Thyroid gland (tissue), 4 donors: ENCODE data around the gene MCCC1. TPM values are rescaled to one million over a fixed set of nuclear protein-coding genes. Genes with fewer than 3 reads are reported as not detected.
"Not testable (repeated sequence)": the region's sequence is repeated elsewhere in the genome, so short reads cannot be mapped to it uniquely, and the experiment has no call there.

ENCODE experiments used
- DNase-seq, 2 donors: peaks; one replicate each; pipeline ENCODE4 v3.0.0-alpha.2; 2019
- H3K27ac ChIP-seq, 3 donors: fragments of 200-600 bp; sonication (generic); 1 replicate in 2 of 3; 2 replicates in 1 of 3; pipeline ENCODE4 v1.5.1; 2016 to 2019; ENCODE audit warnings: mild to moderate bottlenecking in 1 of 3, moderate library complexity in 1 of 3
- H3K27me3 ChIP-seq: fragments of 200-600 bp; sonication (generic); one replicate; pipeline ENCODE4 v1.5.1; 2019
- H3K36me3 ChIP-seq, 2 donors: fragments of 200-600 bp; sonication (generic); one replicate each; pipeline ENCODE4 v1.5.1; 2016 to 2019
- H3K4me1 ChIP-seq, 2 donors: fragments of 200-600 bp; sonication (generic); one replicate each; pipeline ENCODE4 v1.5.1; 2017 to 2019
- H3K4me3 ChIP-seq, 3 donors: fragments of 200-600 bp; sonication (generic); replicated peaks in 1 of 3; 1 replicate in 2 of 3; 2 replicates in 1 of 3; pipeline ENCODE4 v1.5.1; 2016; ENCODE audit warnings: mild to moderate bottlenecking in 1 of 3
- H3K9me3 ChIP-seq: fragments of 200-600 bp; sonication (generic); one replicate; pipeline ENCODE4 v1.5.1; 2017
- POLR2A ChIP-seq, 2 donors: fragments of 450-650 bp; IDR thresholded peaks; one replicate each; pipeline ENCODE4 v1.6.1; 2017; ENCODE audit warnings: antibody characterized with exemption in 2 of 2, mild to moderate bottlenecking in 2 of 2, moderate library complexity in 1 of 2
- WGBS, 2 donors: methylation state at CpG; one replicate each; pipeline ENCODE4 v1.1.5; 2017; 5-methylcytosine and 5-hydroxymethylcytosine counted together
- intact Hi-C: fragments of 100-400 bp; cut with DNase I; formaldehyde crosslinking; loops from one replicate; pipeline ENCODE4 v1.15.1; 2023
- total RNA-seq, 4 donors: library from RNA; depleted of rRNA; stranded (reverse); fragments of >200 nt; gene quantifications; one replicate each; pipeline ENCODE4 v1.2.3, GENCODE V29; 2016
- TF ChIP-seq, protein P1 (sequence below), 6 experiments: fragments of 200-600 bp in 3 of 6; fragments of 450-650 bp in 3 of 6; sonication (generic) in 3 of 6; IDR thresholded peaks; one replicate each; pipeline ENCODE4 v1.5.1; 2016 to 2019; ENCODE audit warnings: antibody characterized with exemption in 6 of 6, mild to moderate bottlenecking in 2 of 6, inconsistent platforms in 1 of 6, moderate library complexity in 1 of 6

Gene MCCC1
- total RNA-seq, 4 donors from 2014 or later: 32.9 to 59.6 (median 46.3) TPM

DNA sequence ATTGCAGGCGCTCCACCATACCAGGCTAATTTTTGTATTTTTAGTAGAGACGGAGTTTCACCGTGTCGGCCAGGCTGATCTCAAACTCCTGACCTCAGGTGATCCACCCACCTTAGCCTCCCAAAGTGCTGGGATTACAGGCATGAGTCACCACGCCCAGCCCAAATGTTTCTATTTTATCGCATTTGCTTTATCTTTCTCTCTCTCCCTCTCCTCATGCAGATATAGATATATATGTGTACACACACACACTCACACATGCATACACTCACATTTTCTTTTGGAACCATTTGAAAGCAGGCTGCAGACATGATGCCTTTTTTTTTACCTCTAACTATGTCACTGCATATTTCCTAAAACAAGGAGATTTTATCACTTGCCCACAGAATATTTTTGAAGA lies 7.3 kb upstream of the MCCC1 start:
- Histone ChIP-seq H3K9me3 (no peaks in the 10 kb centered on the region), H3K4me3 (no peak overlapping the region), H3K27me3 (no peaks in the 10 kb centered on the region), H3K36me3 (no peaks in the 10 kb centered on the region), H3K4me1 (no peaks in the 10 kb centered on the region), H3K27ac (no peak overlapping the region)
- intact Hi-C loops: no loop called here
- TF ChIP-seq POLR2A (IDR thresholded peaks at IDR 0.05): no peak
- TF ChIP-seq, protein P1, sequence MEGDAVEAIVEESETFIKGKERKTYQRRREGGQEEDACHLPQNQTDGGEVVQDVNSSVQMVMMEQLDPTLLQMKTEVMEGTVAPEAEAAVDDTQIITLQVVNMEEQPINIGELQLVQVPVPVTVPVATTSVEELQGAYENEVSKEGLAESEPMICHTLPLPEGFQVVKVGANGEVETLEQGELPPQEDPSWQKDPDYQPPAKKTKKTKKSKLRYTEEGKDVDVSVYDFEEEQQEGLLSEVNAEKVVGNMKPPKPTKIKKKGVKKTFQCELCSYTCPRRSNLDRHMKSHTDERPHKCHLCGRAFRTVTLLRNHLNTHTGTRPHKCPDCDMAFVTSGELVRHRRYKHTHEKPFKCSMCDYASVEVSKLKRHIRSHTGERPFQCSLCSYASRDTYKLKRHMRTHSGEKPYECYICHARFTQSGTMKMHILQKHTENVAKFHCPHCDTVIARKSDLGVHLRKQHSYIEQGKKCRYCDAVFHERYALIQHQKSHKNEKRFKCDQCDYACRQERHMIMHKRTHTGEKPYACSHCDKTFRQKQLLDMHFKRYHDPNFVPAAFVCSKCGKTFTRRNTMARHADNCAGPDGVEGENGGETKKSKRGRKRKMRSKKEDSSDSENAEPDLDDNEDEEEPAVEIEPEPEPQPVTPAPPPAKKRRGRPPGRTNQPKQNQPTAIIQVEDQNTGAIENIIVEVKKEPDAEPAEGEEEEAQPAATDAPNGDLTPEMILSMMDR (IDR thresholded peaks at IDR 0.05): no peak
- DNase-seq: no peak
- WGBS, 2 donors: 53 to 75% methylated on average over 6 of the region's 6 CpGs

DNA sequence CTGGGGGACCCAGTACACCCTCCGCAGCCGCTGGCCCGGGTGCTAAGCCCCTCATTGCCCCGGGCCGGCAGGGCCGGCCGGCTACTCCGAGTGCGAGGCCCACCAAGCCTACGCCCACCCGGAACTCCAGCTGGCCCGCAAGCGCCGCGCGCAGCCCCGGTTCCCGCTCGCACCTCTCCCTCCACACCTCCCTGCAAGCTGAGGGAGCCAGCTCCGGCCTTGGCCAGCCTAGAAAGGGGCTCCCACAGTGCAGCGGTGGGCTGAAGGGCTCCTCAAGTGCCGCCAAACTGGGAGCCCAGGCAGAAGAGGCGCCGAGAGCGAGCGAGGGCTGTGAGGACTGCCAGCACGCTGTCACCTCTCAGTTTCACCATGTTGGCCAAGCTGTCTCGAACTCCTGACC lies 4.7 kb upstream of the MCCC1 start:
- H3K27ac ChIP-seq, H3K4me3 ChIP-seq, H3K4me1 ChIP-seq, intact Hi-C loops, H3K9me3 ChIP-seq, H3K27me3 ChIP-seq, DNase-seq, H3K36me3 ChIP-seq: not testable (repeated sequence)
- 96 to 98% methylated on average over 9 to 18 of the region's 28 CpGs for WGBS, 2 donors

DNA sequence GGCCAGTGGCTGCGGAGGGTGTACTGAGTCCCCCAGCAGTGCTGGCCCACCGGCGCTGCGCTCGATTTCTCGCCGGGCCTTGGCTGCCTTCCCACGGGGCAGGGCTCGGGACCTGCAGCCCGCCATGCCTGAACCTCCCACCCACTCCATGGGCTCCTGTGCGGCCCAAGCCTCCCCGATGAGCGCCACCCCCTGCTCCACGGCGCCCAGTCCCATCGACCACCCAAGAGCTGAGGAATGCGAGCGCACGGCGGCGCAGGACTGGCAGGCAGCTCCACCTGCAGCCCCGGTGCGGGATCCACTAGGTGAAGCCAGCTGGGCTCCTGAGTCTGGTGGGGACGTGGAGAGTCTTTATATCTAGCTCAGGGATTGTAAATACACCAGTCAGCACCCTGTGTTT lies 1.7 kb upstream of the MCCC1 start:
- H3K36me3 ChIP-seq, intact Hi-C loops, H3K27ac ChIP-seq, DNase-seq, H3K9me3 ChIP-seq, H3K4me3 ChIP-seq, H3K27me3 ChIP-seq: not testable (repeated sequence)
- H3K4me1 ChIP-seq: peaks cover 5 to 18% of the 10 kb centered on the region in 2 donors
- WGBS, 2 donors: 94% methylated on average over 9 of the region's 24 CpGs; no CpG with 5 or more reads in 1 of the 2 donors

DNA sequence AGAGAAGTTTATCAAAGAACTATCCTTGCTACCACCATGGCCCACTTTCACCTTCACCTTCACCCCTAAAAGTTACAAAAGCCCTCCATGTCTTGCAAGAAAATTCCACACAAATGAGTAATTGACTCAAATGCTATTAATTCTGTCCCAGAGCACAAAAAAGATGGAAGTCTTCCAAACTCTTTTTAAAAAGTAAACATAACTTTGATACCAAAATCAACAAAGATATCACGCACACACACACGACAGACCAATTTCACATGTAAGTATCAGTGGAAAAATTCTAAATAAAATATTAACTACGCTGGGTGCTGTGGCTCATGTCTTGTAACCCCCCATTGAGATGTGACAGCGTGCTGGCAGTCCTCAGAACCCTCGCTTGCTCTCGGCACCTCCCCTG lies 1.1 kb upstream of the MCCC1 start:
- H3K9me3 ChIP-seq: no peaks in the 10 kb centered on the region
- intact Hi-C loops: no loop called here
- DNase-seq: no peak
- H3K27me3 ChIP-seq: no peaks in the 10 kb centered on the region
- WGBS, 2 donors: 76 to 86% methylated on average over 6 of the region's 6 CpGs
- peaks cover 5 to 18% of the 10 kb centered on the region in 2 donors for H3K4me1 ChIP-seq
- H3K4me3 ChIP-seq: no peak overlapping the region
- no peaks in the 10 kb centered on the region for H3K36me3 ChIP-seq
- peak overlapping the region in 2 of 3 donors; percentile 65 to 94 for H3K27ac ChIP-seq
- TF ChIP-seq, protein P1 (IDR thresholded peaks at IDR 0.05): no peak
- no peak for TF ChIP-seq POLR2A (IDR thresholded peaks at IDR 0.05)

DNA sequence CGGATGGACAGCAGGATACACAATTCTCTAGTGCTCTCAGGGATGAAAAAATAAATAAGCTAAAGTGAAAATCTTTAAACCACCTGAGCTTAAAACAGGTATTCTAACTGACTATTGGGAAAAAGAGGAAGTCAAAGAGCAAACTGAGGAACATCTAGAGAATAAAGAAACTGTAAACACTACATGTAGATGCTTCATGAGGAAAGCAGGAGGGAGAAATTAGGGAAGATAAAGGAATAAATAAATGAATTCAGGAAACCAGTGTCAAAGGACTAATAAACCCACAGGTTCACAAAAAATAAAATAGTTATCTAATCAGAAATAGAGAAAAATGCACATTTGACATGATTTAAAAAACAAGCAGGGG lies 525 bp upstream of the MCCC1 start:
- TF ChIP-seq POLR2A (IDR thresholded peaks at IDR 0.05): no peak
- TF ChIP-seq, protein P1 (IDR thresholded peaks at IDR 0.05): no peak
- WGBS, 2 donors: 0 to 3% methylated on average over 1 of the region's 1 CpG
- intact Hi-C loops: no loop called here
- no peaks in the 10 kb centered on the region for H3K9me3 ChIP-seq
- peaks cover 5 to 18% of the 10 kb centered on the region in 2 donors for H3K4me1 ChIP-seq
- no peaks in the 10 kb centered on the region for H3K27me3 ChIP-seq
- DNase-seq: no peak
- H3K27ac ChIP-seq: peak overlapping the region; percentile 65 to 94 (median 90)
- H3K4me3 ChIP-seq: peak overlapping the region in 1 of 3 donors; percentile 77
- no peaks in the 10 kb centered on the region for H3K36me3 ChIP-seq

DNA sequence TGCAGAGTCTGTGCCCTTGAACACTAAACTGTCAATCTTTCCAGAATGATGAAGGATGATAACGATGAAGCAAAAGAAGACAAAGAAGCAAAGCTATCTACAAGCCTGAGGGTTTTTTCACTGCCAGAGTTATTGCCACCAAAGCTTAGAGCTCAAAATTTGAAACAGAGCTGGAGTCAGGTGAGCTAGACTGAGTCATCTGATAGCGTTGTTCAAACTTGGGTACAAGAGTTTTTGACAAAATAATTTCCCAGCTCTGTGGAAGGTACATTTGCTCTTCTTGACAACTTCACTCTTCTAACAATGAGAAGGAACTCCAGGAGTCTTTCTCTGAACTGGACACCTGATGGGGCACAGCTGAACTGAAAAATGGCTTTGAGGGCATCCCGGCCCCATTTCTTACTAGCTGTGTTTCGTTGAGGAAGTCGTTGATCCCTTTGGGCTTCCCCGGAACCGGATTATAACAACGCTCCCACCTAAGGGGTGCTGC lies 715 bp downstream of the MCCC1 start:
- H3K27ac ChIP-seq: peak overlapping the region; percentile 33 to 94 (median 90)
- H3K27me3 ChIP-seq: no peaks in the 10 kb centered on the region
- H3K4me3 ChIP-seq: peak overlapping the region; percentile 41 to 97 (median 77)
- H3K36me3 ChIP-seq: no peaks in the 10 kb centered on the region
- intact Hi-C loops: no loop called here
- peaks cover 5 to 23% of the 10 kb centered on the region in 2 donors for H3K4me1 ChIP-seq
- TF ChIP-seq POLR2A (IDR thresholded peaks at IDR 0.05): no peak
- TF ChIP-seq, protein P1 (IDR thresholded peaks at IDR 0.05): no peak
- DNase-seq: no peak
- WGBS, 2 donors: 8% methylated on average over 8 of the region's 8 CpGs
- H3K9me3 ChIP-seq: no peaks in the 10 kb centered on the region
